NT2/D1 (cell line): ENCODE measurements around the gene DCUN1D2.

ENCODE experiments used
- DNase-seq: peaks from one replicate; pipeline ENCODE4 v3.0.0-alpha.2; 2011; ENCODE audit warnings: low read depth, low spot score
- H3K27me3 ChIP-seq: 2 replicates; pipeline ENCODE4 v1.6.0; 2011; ENCODE audit warnings: mild to moderate bottlenecking; ENCODE audit not compliant: insufficient read length, insufficient read depth
- H3K36me3 ChIP-seq: 2 replicates; pipeline ENCODE4 v1.6.1; 2011; ENCODE audit warnings: mild to moderate bottlenecking, low read length, mixed read lengths; ENCODE audit not compliant: insufficient read depth, insufficient read length
- H3K4me1 ChIP-seq: 2 replicates; pipeline ENCODE4 v1.5.1; 2011; ENCODE audit not compliant: insufficient read depth, insufficient read length
- H3K4me3 ChIP-seq: 2 replicates; pipeline ENCODE4 v1.5.1; 2011; ENCODE audit warnings: low read depth; ENCODE audit not compliant: insufficient read length
- H3K9ac ChIP-seq: 2 replicates; pipeline ENCODE4 v1.6.0; 2011; ENCODE audit warnings: low read depth; ENCODE audit not compliant: insufficient read length
- H3K9me3 ChIP-seq: 2 replicates; pipeline ENCODE4 v1.5.1; 2011; ENCODE audit warnings: mild to moderate bottlenecking, low read length; ENCODE audit not compliant: insufficient read depth
- SUZ12 ChIP-seq: IDR thresholded peaks from 2 replicates; pipeline ENCODE4 v1.6.1; 2011; ENCODE audit not compliant: insufficient read length, insufficient read depth; ENCODE audit errors: extremely low read depth
- YY1 ChIP-seq: IDR thresholded peaks from 2 replicates; pipeline ENCODE4 v1.6.1; 2011; ENCODE audit not compliant: insufficient read length, insufficient read depth
- ZNF274 ChIP-seq: IDR thresholded peaks from 2 replicates; pipeline ENCODE4 v1.6.1; 2011; ENCODE audit warnings: mild to moderate bottlenecking, low read depth, low read length

The DCUN1D2 gene

DNA sequence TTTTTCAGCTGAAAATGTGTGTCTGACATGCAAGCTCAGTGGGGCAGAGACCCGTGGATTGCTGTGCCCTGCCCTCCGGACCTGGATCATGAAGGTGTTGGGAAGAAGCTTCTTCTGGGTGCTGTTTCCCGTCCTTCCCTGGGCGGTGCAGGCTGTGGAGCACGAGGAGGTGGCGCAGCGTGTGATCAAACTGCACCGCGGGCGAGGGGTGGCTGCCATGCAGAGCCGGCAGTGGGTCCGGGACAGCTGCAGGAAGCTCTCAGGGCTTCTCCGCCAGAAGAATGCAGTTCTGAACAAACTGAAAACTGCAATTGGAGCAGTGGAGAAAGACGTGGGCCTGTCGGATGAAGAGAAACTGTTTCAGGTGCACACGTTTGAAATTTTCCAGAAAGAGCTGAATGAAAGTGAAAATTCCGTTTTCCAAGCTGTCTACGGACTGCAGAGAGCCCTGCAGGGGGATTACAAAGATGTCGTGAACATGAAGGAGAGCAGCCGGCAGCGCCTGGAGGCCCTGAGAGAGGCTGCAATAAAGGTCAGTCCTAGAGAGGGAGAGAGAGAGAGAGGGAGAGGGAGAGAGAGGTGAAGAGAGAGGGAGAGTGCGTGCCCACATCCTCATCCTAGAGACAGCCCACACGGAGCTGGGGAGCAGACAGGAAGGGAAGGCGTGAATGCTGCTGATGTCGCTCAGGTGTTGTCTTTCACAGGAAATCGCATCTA, 5.1 kb upstream of the DCUN1D2 start:
- Histone ChIP-seq H3K9ac (no peak overlapping the region), H3K36me3 (peaks cover 66% of the 10 kb centered on the region), H3K9me3 (no peaks in the 10 kb centered on the region), H3K4me3 (no peak overlapping the region), H3K4me1 (peaks cover 6% of the 10 kb centered on the region), H3K27me3 (no peaks in the 10 kb centered on the region)
- no peak for DNase-seq
- no peak for TF ChIP-seq YY1
- no peak for TF ChIP-seq SUZ12
- TF ChIP-seq ZNF274: no peak

DNA sequence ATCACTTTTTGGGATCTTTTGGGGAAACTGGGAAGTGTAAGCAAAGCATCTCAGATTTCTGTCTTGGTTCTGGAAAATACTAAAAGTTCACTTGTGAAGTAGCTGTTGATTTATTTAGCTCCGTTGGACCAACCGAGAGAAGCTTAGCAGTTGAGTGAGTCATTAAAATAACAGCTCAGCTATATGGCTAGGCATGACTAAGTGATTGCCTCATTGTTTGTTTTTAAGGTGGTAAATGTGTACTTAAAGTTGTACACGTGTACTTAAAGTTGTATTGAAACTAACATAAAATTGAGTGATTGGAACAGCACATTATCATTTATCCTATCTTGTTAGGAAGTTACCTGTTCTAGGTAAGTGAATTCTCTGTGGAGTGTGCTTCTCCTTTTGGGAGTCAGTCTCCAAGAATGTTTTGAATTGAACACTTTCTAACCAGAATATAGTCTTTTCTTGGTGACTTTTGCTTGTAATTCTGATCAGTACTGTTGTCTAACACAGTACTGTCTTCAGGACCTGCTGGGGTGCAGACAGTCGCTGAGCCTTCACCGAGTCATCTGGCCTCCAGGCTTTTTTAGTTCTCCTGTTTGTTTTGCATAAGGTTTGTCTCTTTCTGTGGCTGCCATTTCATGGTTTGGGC, 2.9 kb upstream of the DCUN1D2 start:
- peaks cover 9% of the 10 kb centered on the region for H3K4me1 ChIP-seq
- H3K9me3 ChIP-seq: no peaks in the 10 kb centered on the region
- peaks cover 46% of the 10 kb centered on the region for H3K36me3 ChIP-seq
- no peak overlapping the region for H3K4me3 ChIP-seq
- H3K27me3 ChIP-seq: no peaks in the 10 kb centered on the region
- H3K9ac ChIP-seq: no peak overlapping the region
- no peak for DNase-seq
- no peak for TF ChIP-seq SUZ12
- no peak for TF ChIP-seq ZNF274
- no peak for TF ChIP-seq YY1

DNA sequence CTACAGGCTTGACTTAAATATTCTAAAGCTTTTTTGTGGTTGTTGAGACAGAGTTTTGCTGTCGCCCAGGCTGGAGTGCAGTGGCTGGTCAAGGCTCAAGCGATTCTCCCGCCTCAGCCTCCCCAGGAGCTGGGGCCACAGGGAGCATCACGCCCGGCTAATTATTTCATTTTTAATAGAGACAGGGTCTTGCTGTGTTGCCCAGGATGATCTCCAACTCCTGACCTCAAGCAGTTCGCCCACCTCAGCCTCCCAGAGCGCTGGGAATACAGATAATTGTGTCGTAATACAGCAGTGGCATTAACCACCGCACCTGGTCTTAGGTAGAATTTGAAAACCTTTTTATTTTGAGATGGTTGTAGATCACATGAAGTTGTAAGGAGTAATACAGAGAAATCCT, 1.5 kb upstream of the DCUN1D2 start:
- peaks cover 42% of the 10 kb centered on the region for H3K36me3 ChIP-seq
- TF ChIP-seq YY1 (no peak), ZNF274 (no peak), SUZ12 (no peak)
- H3K27me3 ChIP-seq: no peaks in the 10 kb centered on the region
- H3K4me3 ChIP-seq: peak overlapping the region; percentile 81
- H3K9me3 ChIP-seq: no peaks in the 10 kb centered on the region
- H3K9ac ChIP-seq: peak overlapping the region; percentile 88
- DNase-seq: no peak
- peaks cover 9% of the 10 kb centered on the region for H3K4me1 ChIP-seq

DNA sequence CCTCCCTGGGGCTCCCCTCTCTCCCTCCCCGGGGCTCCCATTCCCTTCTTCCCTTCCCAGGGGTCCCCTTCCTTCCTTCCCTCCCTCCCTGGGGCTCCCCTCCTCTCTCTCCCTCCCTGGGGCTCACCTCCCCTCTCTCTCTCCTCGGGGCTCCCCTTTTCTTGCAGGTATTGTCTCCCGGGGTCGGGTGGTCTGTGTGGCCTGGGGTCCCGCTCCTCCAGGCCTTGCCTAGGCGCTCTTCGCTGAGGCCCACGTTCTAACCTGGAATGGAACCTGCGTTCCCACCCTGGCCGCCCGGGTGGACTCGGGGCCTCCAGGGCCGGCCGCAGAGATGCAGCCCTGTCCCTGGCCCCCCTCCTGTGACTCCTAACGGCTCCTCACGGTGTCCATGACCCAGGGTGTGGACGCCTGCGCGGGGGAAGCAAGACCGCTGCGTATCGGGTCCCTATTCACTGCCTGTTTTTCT, 940 bp upstream of the DCUN1D2 start:
- H3K9me3 ChIP-seq: no peaks in the 10 kb centered on the region
- DNase-seq: no peak
- H3K27me3 ChIP-seq: no peaks in the 10 kb centered on the region
- peak overlapping the region; percentile 88 for H3K9ac ChIP-seq
- H3K4me3 ChIP-seq: peak overlapping the region; percentile 81
- TF ChIP-seq ZNF274 (no peak), YY1 (no peak), SUZ12 (no peak)
- H3K36me3 ChIP-seq: peaks cover 42% of the 10 kb centered on the region
- peaks cover 9% of the 10 kb centered on the region for H3K4me1 ChIP-seq

DNA sequence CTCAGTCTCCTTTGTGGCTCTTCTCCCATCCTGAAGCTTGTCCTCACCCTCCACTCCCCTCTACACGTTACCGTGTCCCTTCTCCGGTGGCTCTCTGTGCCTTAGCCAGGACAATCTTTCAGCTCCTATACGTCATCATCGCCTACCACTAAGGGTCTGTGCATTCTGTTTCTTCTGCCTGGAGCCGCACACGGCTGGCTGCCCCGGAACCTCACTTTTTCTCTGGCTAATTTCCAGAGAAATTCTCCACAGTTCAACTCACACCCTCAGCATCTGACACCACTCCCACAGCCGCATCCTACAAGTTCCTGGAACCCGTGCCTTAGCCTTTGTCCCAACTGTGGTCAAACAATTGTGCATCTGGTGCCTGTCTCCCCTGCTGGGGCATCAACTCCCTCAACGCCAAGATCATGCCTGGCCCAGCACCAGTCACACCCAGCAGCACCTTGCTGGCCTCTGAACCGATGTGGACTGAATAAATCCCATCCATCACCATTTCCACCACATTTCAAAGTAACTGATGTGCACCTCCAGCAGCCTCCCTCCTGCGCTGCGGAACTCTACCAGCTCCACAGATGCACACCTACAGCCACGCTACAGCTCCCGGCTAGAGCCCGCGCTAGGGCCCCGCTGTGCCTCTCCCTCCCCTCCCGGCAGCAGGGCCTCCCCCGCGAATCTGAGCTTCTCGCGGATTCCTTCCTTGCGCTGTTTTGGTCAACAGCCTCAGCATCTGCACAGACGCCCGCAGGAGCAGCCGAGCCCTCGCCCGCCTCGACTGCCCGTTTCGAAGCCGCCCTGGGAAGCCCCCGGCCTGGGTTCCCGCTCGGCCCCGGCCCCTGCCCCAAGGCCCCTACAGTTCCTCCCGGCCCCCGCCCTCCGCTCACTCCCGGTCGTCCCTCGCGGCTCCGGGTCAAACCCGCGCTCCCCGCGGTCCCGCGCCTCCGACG, 689 bp downstream of the DCUN1D2 start:
- TF ChIP-seq YY1 (no peak), ZNF274 (no peak), SUZ12 (no peak)
- DNase-seq: no peak
- H3K4me1 ChIP-seq: peaks cover 5% of the 10 kb centered on the region

DNA sequence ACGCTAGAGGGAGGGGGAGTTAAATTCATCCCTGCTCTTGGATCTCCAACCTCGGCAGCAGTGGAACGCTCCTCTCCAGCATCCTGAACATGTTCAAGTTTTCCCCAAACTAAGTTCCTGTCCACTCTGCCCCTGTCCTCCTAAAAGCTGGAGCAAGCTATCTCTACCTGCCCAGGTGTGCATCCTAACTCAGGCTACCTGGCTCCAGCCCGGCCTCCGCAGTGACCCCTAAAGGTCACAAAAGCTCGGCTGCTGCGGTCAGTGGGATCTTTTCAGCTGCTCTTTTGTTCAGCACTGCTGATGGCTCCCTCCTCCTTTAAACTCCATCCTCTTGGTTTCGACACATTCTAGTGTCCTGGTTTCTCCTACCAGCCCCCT, 1.4 kb downstream of the DCUN1D2 start:
- Histone ChIP-seq H3K4me1 (peaks cover 5% of the 10 kb centered on the region), H3K9me3 (no peaks in the 10 kb centered on the region), H3K9ac (peak overlapping the region; percentile 92), H3K36me3 (peaks cover 22% of the 10 kb centered on the region), H3K4me3 (peak overlapping the region; percentile 81), H3K27me3 (no peaks in the 10 kb centered on the region)
- TF ChIP-seq SUZ12: no peak
- TF ChIP-seq YY1: no peak
- no peak for TF ChIP-seq ZNF274
- no peak for DNase-seq

More for the DNA sequence above, 689 bp downstream of the DCUN1D2 start:
- Histone ChIP-seq H3K9ac (peak overlapping the region; percentile 92), H3K4me3 (peak overlapping the region; percentile 81), H3K9me3 (no peaks in the 10 kb centered on the region), H3K36me3 (peaks cover 27% of the 10 kb centered on the region), H3K27me3 (no peaks in the 10 kb centered on the region)

DNA sequence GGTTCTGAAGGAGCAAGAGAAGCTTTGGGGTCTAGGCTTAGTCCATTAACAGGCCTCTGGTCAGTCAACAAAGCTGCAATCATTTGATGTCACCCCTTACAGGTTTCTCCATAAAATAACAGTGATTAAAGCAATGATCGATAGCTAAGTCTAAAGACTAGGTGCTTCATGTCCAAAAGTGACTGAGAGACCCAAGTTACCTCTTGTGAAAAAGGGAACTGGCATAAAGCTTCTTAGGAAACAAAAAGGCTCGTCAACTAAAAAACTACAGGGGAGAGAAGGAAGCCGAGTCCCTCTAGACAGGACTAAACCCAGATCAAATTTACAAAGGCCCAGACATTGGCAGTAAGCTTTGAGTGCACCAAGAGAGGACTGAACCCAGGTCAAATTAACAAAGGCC, 2.2 kb downstream of the DCUN1D2 start:
- peaks cover 29% of the 10 kb centered on the region for H3K36me3 ChIP-seq
- DNase-seq: no peak
- no peaks in the 10 kb centered on the region for H3K27me3 ChIP-seq
- H3K4me3 ChIP-seq: no peak overlapping the region
- no peaks in the 10 kb centered on the region for H3K9me3 ChIP-seq
- H3K4me1 ChIP-seq: peaks cover 6% of the 10 kb centered on the region
- no peak for TF ChIP-seq YY1
- no peak for TF ChIP-seq ZNF274
- no peak for TF ChIP-seq SUZ12
- peak overlapping the region; percentile 92 for H3K9ac ChIP-seq
